ENCODE data around the gene SLC38A11.

Gene SLC38A11

DNA sequence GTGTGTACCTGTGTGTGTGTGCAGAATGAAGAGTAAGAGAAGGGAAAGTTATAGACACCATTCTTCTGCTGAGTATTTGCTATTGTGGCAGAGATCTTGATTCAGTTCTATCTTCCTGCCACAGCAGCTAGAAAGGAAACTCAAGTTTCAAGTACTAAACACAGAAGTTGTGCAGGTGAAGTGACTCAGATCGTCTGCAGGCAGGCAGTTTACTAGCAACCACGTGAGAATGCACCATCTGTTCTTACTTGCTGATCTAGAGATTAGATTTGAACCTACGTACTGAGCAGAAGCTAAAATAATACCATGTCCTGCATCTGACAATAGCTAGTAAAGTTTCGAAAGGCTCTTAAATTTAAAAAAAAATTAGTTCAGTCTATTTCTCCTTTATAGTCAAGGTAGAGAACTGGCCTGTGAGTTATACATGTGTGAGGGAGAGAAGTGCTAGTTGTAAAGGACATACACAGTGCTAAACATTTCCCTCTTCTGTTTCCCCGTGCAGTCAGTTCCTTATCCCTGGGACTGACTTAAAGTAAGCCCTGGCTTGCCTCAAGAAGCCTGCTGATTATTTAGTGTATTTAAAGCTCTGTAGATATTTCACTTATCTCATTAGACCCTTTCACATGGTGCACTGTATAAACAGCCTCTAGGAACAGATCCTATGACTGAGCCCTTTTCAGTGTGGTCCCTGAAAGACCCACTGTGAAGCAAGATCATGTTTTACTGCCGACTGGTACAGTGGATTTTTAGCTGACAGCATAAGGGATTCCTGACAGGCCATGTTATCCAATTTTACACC, 45.0 kb downstream of the SLC38A11 start:
- H3K14ac ChIP-seq (ENCODE audit: low read length), result no peak overlapping the region
- H2BK12ac ChIP-seq (ENCODE audit: low read length), result no peak overlapping the region
- H3K23ac ChIP-seq (ENCODE audit: low read depth, low read length, poor library complexity), result no peak overlapping the region
- H3K9ac ChIP-seq (ENCODE audit: low read depth, low read length, poor library complexity), result no peak overlapping the region
- H2AK5ac ChIP-seq (ENCODE audit: low read depth, low read length), result no peak overlapping the region
- WGBS, 2 donors (ENCODE audit: extremely low coverage in 2 of 2, insufficient read length in 2 of 2, insufficient replicate concordance in 1 of 2), result no CpG with 5 or more reads among the region's 6 CpGs
- H2AFZ ChIP-seq (ENCODE audit: low read length), result peak overlapping the region; percentile 59
- H4K8ac ChIP-seq (ENCODE audit: low read depth, low read length), result no peak overlapping the region
- H3K27me3 ChIP-seq (ENCODE audit: control insufficient read depth in 3 of 3, insufficient read depth in 3 of 3, low read depth in 1 of 3, low read length in 3 of 3), result no peaks in the 10 kb centered on the region
- no peak overlapping the region for H3K4me2 ChIP-seq (ENCODE audit: insufficient read depth, low read length, poor library complexity, severe bottlenecking)
- no peaks in the 10 kb centered on the region for H3K9me3 ChIP-seq (replicated peaks in 1 of 2; ENCODE audit: control insufficient read depth in 2 of 2, insufficient read depth in 1 of 2, low read depth in 1 of 2, low read length in 2 of 2)
- H3K36me3 ChIP-seq (replicated peaks in 1 of 2; ENCODE audit: control insufficient read depth in 2 of 2, insufficient read depth in 2 of 2, low read length in 2 of 2), result no peaks in the 10 kb centered on the region
- H2BK15ac ChIP-seq (ENCODE audit: low read length), result no peak overlapping the region
- no peak for DNase-seq (ENCODE audit: low spot score)
- H4K91ac ChIP-seq (ENCODE audit: low read depth, low read length, poor library complexity), result no peak overlapping the region
- no peak overlapping the region for H2BK5ac ChIP-seq (ENCODE audit: low read length)
- H3K4me1 ChIP-seq (ENCODE audit: control insufficient read depth in 2 of 2, insufficient read depth in 1 of 2, low read depth in 1 of 2, low read length in 2 of 2), result peaks cover 0 to 5% of the 10 kb centered on the region in 2 donors
- H2BK120ac ChIP-seq (ENCODE audit: low read depth, low read length), result no peak overlapping the region
- H3K27ac ChIP-seq (replicated peaks; ENCODE audit: low read length), result no peak overlapping the region
- no peak overlapping the region for H3K4ac ChIP-seq (ENCODE audit: low read length)
- H3K79me1 ChIP-seq (ENCODE audit: low read depth, low read length), result no peaks in the 10 kb centered on the region
- H3K4me3 ChIP-seq (ENCODE audit: low read length in 2 of 2), result no peak overlapping the region
- no peak overlapping the region for H3K18ac ChIP-seq (ENCODE audit: low read length)

DNA sequence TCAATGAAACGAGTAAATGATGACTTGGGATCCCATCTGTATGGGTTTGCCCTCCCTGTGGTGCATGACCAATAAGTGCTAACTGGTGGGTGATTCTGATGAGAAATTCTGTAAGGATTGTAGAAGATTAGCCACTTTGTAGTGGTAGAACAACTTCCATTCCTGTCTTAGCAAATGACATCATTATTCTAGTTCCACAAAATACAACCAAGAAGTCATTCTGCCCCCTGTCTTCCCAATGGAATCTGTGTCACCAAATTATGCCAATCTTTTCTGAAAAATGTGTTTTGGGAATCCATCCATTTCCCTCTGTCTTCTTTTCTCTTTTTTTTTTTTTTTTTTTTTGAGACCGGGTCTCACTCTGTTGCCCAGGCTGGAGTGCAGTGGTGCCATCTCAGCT, 48.4 kb downstream of the SLC38A11 start:
- H3K14ac ChIP-seq (ENCODE audit: low read length), result no peak overlapping the region
- H2AFZ ChIP-seq (ENCODE audit: low read length), result no peak overlapping the region
- no peaks in the 10 kb centered on the region for H3K9me3 ChIP-seq (replicated peaks in 1 of 2; ENCODE audit: control insufficient read depth in 2 of 2, insufficient read depth in 1 of 2, low read depth in 1 of 2, low read length in 2 of 2)
- no peak overlapping the region for H3K27ac ChIP-seq (replicated peaks; ENCODE audit: low read length)
- no peak overlapping the region for H4K8ac ChIP-seq (ENCODE audit: low read depth, low read length)
- no peaks in the 10 kb centered on the region for H3K79me1 ChIP-seq (ENCODE audit: low read depth, low read length)
- H2AK5ac ChIP-seq (ENCODE audit: low read depth, low read length), result no peak overlapping the region
- H3K4me1 ChIP-seq (ENCODE audit: control insufficient read depth in 2 of 2, insufficient read depth in 1 of 2, low read depth in 1 of 2, low read length in 2 of 2), result no peaks in the 10 kb centered on the region
- no peak overlapping the region for H3K4ac ChIP-seq (ENCODE audit: low read length)
- no peak overlapping the region for H4K91ac ChIP-seq (ENCODE audit: low read depth, low read length, poor library complexity)
- H2BK12ac ChIP-seq (ENCODE audit: low read length), result no peak overlapping the region
- H3K23ac ChIP-seq (ENCODE audit: low read depth, low read length, poor library complexity), result no peak overlapping the region
- H2BK120ac ChIP-seq (ENCODE audit: low read depth, low read length), result no peak overlapping the region
- no peak overlapping the region for H3K9ac ChIP-seq (ENCODE audit: low read depth, low read length, poor library complexity)
- H3K36me3 ChIP-seq (replicated peaks in 1 of 2; ENCODE audit: control insufficient read depth in 2 of 2, insufficient read depth in 2 of 2, low read length in 2 of 2), result no peaks in the 10 kb centered on the region
- no peak overlapping the region for H2BK15ac ChIP-seq (ENCODE audit: low read length)
- no peaks in the 10 kb centered on the region for H3K27me3 ChIP-seq (ENCODE audit: control insufficient read depth in 3 of 3, insufficient read depth in 3 of 3, low read depth in 1 of 3, low read length in 3 of 3)
- H2BK5ac ChIP-seq (ENCODE audit: low read length), result no peak overlapping the region
- no CpG with 5 or more reads among the region's 2 CpGs for WGBS, 2 donors (ENCODE audit: extremely low coverage in 2 of 2, insufficient read length in 2 of 2, insufficient replicate concordance in 1 of 2)
- no peak for DNase-seq (ENCODE audit: low spot score)
- no peak overlapping the region for H3K4me3 ChIP-seq (ENCODE audit: low read length in 2 of 2)
- no peak overlapping the region for H3K18ac ChIP-seq (ENCODE audit: low read length)
- H3K4me2 ChIP-seq (ENCODE audit: insufficient read depth, low read length, poor library complexity, severe bottlenecking), result no peak overlapping the region

DNA sequence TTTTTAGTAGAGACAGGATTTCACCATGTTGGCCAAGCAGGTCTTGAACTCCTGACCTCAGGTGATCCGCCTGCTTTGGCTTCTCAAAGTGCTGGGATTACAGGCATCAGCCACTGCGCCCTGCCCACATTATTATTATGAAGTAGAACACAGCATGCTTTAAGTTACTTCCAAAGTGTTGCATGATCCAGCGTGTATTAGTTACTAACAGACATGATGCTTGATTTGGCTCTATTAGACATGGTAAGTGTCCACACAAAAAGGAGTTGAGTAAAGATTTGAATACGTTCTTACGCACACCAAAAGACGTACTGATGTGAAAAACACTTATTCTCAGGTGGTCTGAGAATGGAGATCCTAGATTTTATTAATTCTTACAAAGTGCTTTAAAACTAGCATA, 50.0 kb downstream of the SLC38A11 start:
- Histone ChIP-seq H3K4me3 (ENCODE audit: low read length in 2 of 2) (no peak overlapping the region), H3K4ac (ENCODE audit: low read length) (no peak overlapping the region), H3K79me1 (ENCODE audit: low read depth, low read length) (no peaks in the 10 kb centered on the region), H2BK15ac (ENCODE audit: low read length) (no peak overlapping the region), H3K4me2 (ENCODE audit: insufficient read depth, low read length, poor library complexity, severe bottlenecking) (no peak overlapping the region), H2BK5ac (ENCODE audit: low read length) (no peak overlapping the region), H2BK12ac (ENCODE audit: low read length) (no peak overlapping the region), H3K4me1 (ENCODE audit: control insufficient read depth in 2 of 2, insufficient read depth in 1 of 2, low read depth in 1 of 2, low read length in 2 of 2) (no peaks in the 10 kb centered on the region), H4K8ac (ENCODE audit: low read depth, low read length) (no peak overlapping the region), H4K91ac (ENCODE audit: low read depth, low read length, poor library complexity) (no peak overlapping the region), H2AFZ (ENCODE audit: low read length) (no peak overlapping the region), H2BK120ac (ENCODE audit: low read depth, low read length) (no peak overlapping the region), H3K9ac (ENCODE audit: low read depth, low read length, poor library complexity) (no peak overlapping the region), H3K14ac (ENCODE audit: low read length) (no peak overlapping the region), H3K23ac (ENCODE audit: low read depth, low read length, poor library complexity) (no peak overlapping the region), H3K27ac (replicated peaks; ENCODE audit: low read length) (no peak overlapping the region), H3K18ac (ENCODE audit: low read length) (no peak overlapping the region), H3K9me3 (replicated peaks in 1 of 2; ENCODE audit: control insufficient read depth in 2 of 2, insufficient read depth in 1 of 2, low read depth in 1 of 2, low read length in 2 of 2) (no peaks in the 10 kb centered on the region), H2AK5ac (ENCODE audit: low read depth, low read length) (no peak overlapping the region), H3K27me3 (ENCODE audit: control insufficient read depth in 3 of 3, insufficient read depth in 3 of 3, low read depth in 1 of 3, low read length in 3 of 3) (no peaks in the 10 kb centered on the region), H3K36me3 (replicated peaks in 1 of 2; ENCODE audit: control insufficient read depth in 2 of 2, insufficient read depth in 2 of 2, low read length in 2 of 2) (no peaks in the 10 kb centered on the region)
- WGBS, 2 donors (ENCODE audit: extremely low coverage in 2 of 2, insufficient read length in 2 of 2, insufficient replicate concordance in 1 of 2), result no CpG with 5 or more reads among the region's 6 CpGs
- DNase-seq (ENCODE audit: low spot score), result no peak

DNA sequence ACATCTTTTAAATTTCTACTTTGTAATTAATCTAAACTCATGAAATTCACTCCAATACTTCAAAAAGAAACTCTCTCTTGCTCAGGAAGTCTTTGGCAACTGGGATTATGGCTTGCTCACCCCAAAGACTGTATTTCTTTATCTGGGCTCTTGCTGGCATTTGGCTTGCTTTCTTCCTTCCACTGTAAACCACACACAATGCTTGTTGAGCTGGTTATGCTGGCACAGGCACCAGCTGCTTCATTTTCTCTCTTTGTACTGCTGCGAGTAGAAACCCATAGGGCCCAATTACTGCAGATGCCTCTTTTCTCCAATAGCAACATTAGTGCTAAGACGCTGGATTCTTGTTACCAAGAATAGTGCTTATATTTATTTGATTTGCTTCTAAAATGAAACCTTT, 51.4 kb downstream of the SLC38A11 start:
- no peaks in the 10 kb centered on the region for H3K4me1 ChIP-seq (ENCODE audit: control insufficient read depth in 2 of 2, insufficient read depth in 1 of 2, low read depth in 1 of 2, low read length in 2 of 2)
- no CpG with 5 or more reads among the region's 2 CpGs for WGBS, 2 donors (ENCODE audit: extremely low coverage in 2 of 2, insufficient read length in 2 of 2, insufficient replicate concordance in 1 of 2)
- no peak overlapping the region for H4K91ac ChIP-seq (ENCODE audit: low read depth, low read length, poor library complexity)
- H2BK12ac ChIP-seq (ENCODE audit: low read length), result no peak overlapping the region
- no peak for DNase-seq (ENCODE audit: low spot score)
- no peak overlapping the region for H2BK15ac ChIP-seq (ENCODE audit: low read length)
- no peak overlapping the region for H3K14ac ChIP-seq (ENCODE audit: low read length)
- no peak overlapping the region for H3K4ac ChIP-seq (ENCODE audit: low read length)
- H2BK120ac ChIP-seq (ENCODE audit: low read depth, low read length), result no peak overlapping the region
- H3K9ac ChIP-seq (ENCODE audit: low read depth, low read length, poor library complexity), result no peak overlapping the region
- no peak overlapping the region for H3K23ac ChIP-seq (ENCODE audit: low read depth, low read length, poor library complexity)
- H3K18ac ChIP-seq (ENCODE audit: low read length), result no peak overlapping the region
- H3K36me3 ChIP-seq (replicated peaks in 1 of 2; ENCODE audit: control insufficient read depth in 2 of 2, insufficient read depth in 2 of 2, low read length in 2 of 2), result no peaks in the 10 kb centered on the region
- no peak overlapping the region for H3K4me2 ChIP-seq (ENCODE audit: insufficient read depth, low read length, poor library complexity, severe bottlenecking)
- no peaks in the 10 kb centered on the region for H3K27me3 ChIP-seq (ENCODE audit: control insufficient read depth in 3 of 3, insufficient read depth in 3 of 3, low read depth in 1 of 3, low read length in 3 of 3)
- H3K4me3 ChIP-seq (ENCODE audit: low read length in 2 of 2), result no peak overlapping the region
- H3K9me3 ChIP-seq (replicated peaks in 1 of 2; ENCODE audit: control insufficient read depth in 2 of 2, insufficient read depth in 1 of 2, low read depth in 1 of 2, low read length in 2 of 2), result no peaks in the 10 kb centered on the region
- H4K8ac ChIP-seq (ENCODE audit: low read depth, low read length), result no peak overlapping the region
- H2BK5ac ChIP-seq (ENCODE audit: low read length), result no peak overlapping the region
- H2AK5ac ChIP-seq (ENCODE audit: low read depth, low read length), result no peak overlapping the region
- no peak overlapping the region for H3K27ac ChIP-seq (replicated peaks; ENCODE audit: low read length)
- H2AFZ ChIP-seq (ENCODE audit: low read length), result no peak overlapping the region
- H3K79me1 ChIP-seq (ENCODE audit: low read depth, low read length), result no peaks in the 10 kb centered on the region

Data from neuronal stem cell (in vitro differentiated cells).